Mesodermal cell (in vitro differentiated cells): Measurements from ENCODE around the gene UBXN6.

Experiments
- H3K27ac ChIP-seq: 2 replicates; pipeline ENCODE4 v1.7.0; 2013; ENCODE audit warnings: mild to moderate bottlenecking, low read depth, low read length, moderate library complexity; ENCODE audit not compliant: severe bottlenecking
- H3K36me3 ChIP-seq: 2 replicates; pipeline ENCODE4 v1.7.1; 2013; ENCODE audit warnings: mild to moderate bottlenecking, low read length, moderate library complexity; ENCODE audit not compliant: control insufficient read depth, insufficient read depth
- H3K4me1 ChIP-seq: one replicate; pipeline ENCODE4 v1.7.1; 2013; ENCODE audit warnings: mild to moderate bottlenecking, low read length; ENCODE audit not compliant: insufficient read depth, control insufficient read depth, poor library complexity, severe bottlenecking
- H3K4me3 ChIP-seq: 2 replicates; pipeline ENCODE4 v1.7.0; 2013; ENCODE audit warnings: low read length, control low read depth, mild to moderate bottlenecking; ENCODE audit not compliant: insufficient read depth, poor library complexity, severe bottlenecking; ENCODE audit errors: extremely low read depth
- H3K9me3 ChIP-seq: 2 replicates; pipeline ENCODE4 v1.7.1; 2013; ENCODE audit warnings: mild to moderate bottlenecking, low read length, moderate library complexity; ENCODE audit not compliant: control insufficient read depth
- WGBS, 2 experiments: methylation state at CpG; one replicate each; pipeline ENCODE4 v1.1.5; 2013; ENCODE audit warnings: missing lambda C conversion rate in 2 of 2; ENCODE audit not compliant: insufficient coverage in 2 of 2; 5-methylcytosine and 5-hydroxymethylcytosine counted together

Gene UBXN6

GRCh38 chr19:4455719-4456475 lies 1.7 kb downstream of the UBXN6 start:
- peak overlapping the region; percentile 88 for H3K27ac ChIP-seq
- WGBS, 2 experiments: 83 to 84% methylated on average over 14 to 15 of the region's 15 CpGs
- H3K9me3 ChIP-seq: no peaks in the 10 kb centered on the region

GRCh38 chr19:4454747-4455718 lies 2.6 kb downstream of the UBXN6 start:
- no peaks in the 10 kb centered on the region for H3K9me3 ChIP-seq
- no peak overlapping the region for H3K4me3 ChIP-seq
- H3K36me3 ChIP-seq: peaks cover 35% of the 10 kb centered on the region
- H3K4me1 ChIP-seq: peaks cover 21% of the 10 kb centered on the region
- peak overlapping the region; percentile 29 for H3K27ac ChIP-seq
- WGBS, 2 experiments: 91 to 92% methylated on average over 23 of the region's 29 CpGs

More at GRCh38 chr19:4455719-4456475, 1.7 kb downstream of the UBXN6 start:
- Histone ChIP-seq H3K4me1 (peaks cover 21% of the 10 kb centered on the region), H3K4me3 (peak overlapping the region; percentile 78), H3K36me3 (peaks cover 30% of the 10 kb centered on the region)

- H3K36me3 ChIP-seq: peaks cover 49% of the 10 kb centered on the region
- peaks cover 21% of the 10 kb centered on the region for H3K4me1 ChIP-seq
- no peak overlapping the region for H3K27ac ChIP-seq
- H3K9me3 ChIP-seq: no peaks in the 10 kb centered on the region
- no peak overlapping the region for H3K4me3 ChIP-seq
- WGBS, 2 experiments: 89 to 90% methylated on average over 31 to 34 of the region's 34 CpGs
Observed at GRCh38 chr19:4453232-4454179, 4.1 kb downstream of the UBXN6 start.

- H3K4me1 ChIP-seq: peaks cover 21% of the 10 kb centered on the region
- peaks cover 60% of the 10 kb centered on the region for H3K36me3 ChIP-seq
- WGBS, 2 experiments: 92 to 95% methylated on average over 23 to 24 of the region's 24 CpGs
- no peaks in the 10 kb centered on the region for H3K9me3 ChIP-seq
- H3K27ac ChIP-seq: no peak overlapping the region
- no peak overlapping the region for H3K4me3 ChIP-seq
Observed at GRCh38 chr19:4452230-4452990, 5.2 kb downstream of the UBXN6 start.

DNA sequence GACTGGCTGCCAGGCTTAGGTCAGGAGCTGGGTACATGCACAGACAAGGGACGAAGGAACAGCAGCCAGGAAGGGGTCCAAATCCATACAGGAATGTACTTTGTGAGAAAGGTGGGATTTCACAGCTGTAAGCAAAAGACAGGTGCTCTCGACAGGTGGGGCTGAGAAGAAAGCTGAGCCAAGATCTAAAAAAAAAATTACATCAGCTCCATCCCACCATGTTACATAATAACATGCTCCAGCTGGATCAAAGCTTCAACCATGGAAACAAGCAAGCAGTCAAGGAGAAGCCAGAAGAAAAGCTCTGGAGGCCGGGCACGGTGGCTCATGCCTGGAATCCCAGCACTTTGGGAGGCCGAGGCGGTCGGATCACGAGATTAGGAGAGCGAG lies 8.0 kb downstream of the UBXN6 start:
- Histone ChIP-seq H3K9me3 (no peaks in the 10 kb centered on the region), H3K36me3 (peaks cover 85% of the 10 kb centered on the region), H3K27ac (no peak overlapping the region), H3K4me1 (peaks cover 1% of the 10 kb centered on the region), H3K4me3 (no peak overlapping the region)
- 90 to 95% methylated on average over 8 to 9 of the region's 9 CpGs for WGBS, 2 experiments

DNA sequence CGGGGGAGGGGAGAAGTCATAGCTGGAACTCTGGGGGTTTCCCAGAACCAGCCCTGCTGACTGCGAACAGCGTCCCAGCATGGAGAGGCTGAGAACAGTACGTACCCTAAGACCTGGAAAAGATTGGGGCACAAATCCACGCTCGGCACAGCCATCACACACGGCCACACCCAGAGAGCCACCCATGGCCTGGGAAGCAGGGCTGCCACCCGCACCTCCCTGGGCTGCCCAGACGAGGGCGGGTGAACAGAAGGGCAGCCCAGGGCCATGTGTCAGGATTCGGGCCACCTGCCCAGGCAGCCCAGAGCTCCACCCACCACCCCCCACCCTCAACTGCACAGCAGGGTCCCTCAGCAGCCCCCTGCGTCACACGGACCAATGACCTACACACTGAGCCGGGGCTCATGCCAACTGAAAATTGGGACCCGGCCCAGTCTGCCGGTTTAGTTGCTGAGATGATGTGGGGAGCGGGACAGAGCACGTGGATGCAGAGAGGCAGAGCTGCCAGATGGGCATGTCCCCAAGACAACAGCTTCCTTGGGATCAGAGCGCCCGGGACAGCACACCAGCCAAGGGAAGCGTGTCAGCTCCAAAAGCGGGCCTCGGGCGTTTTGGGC lies 8.5 kb downstream of the UBXN6 start:
- Histone ChIP-seq H3K9me3 (no peaks in the 10 kb centered on the region), H3K36me3 (peaks cover 90% of the 10 kb centered on the region), H3K4me1 (no peaks in the 10 kb centered on the region), H3K4me3 (no peak overlapping the region), H3K27ac (no peak overlapping the region)
- WGBS, 2 experiments: 95 to 96% methylated on average over 22 to 24 of the region's 24 CpGs

- WGBS, 2 experiments: 90 to 92% methylated on average over 26 to 28 of the region's 30 CpGs
- Histone ChIP-seq H3K36me3 (peaks cover 90% of the 10 kb centered on the region), H3K27ac (no peak overlapping the region), H3K9me3 (no peaks in the 10 kb centered on the region), H3K4me3 (no peak overlapping the region), H3K4me1 (no peaks in the 10 kb centered on the region)
Observed at GRCh38 chr19:4448147-4448985, 9.2 kb downstream of the UBXN6 start.

- Histone ChIP-seq H3K4me3 (no peak overlapping the region), H3K9me3 (no peaks in the 10 kb centered on the region), H3K27ac (no peak overlapping the region), H3K36me3 (peaks cover 89% of the 10 kb centered on the region), H3K4me1 (no peaks in the 10 kb centered on the region)
- WGBS, 2 experiments: 96 to 98% methylated on average over 21 to 22 of the region's 28 CpGs
Observed at GRCh38 chr19:4447327-4448146, 10.1 kb downstream of the UBXN6 start.
